ENCODE data around the gene LRIF1.

DNA sequence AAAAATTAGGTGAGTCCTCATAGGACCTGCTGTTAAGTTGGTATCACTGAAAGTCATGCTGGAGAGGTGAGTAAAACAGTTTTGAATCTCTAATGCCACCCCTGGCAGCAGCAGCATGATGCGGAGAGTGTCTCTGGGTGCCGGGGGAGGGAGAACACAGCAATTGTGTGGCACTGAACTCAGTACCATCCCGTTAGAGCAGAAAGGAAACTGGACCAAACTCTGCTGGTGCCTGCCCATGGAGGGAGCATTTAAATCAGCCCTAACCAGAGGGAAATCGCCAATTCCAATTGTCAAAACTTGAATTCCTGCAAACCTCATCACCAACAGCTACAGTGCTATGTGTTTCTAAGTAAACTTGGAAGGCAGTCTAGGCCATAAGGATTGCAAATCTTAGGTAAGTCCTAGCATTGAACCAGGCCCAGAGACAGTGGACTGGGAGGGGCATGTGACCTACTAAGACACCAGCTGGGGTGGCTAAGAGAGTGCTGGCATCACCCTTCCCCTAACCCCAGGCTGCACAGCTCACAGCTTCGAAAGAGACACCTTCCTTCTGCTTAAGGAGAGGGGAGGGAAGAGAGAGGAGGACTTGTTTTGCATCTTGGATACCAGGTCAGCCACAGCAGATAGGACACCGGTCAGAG, 60.8 kb downstream of the LRIF1 start:
- TF ChIP-seq, protein P1, sequence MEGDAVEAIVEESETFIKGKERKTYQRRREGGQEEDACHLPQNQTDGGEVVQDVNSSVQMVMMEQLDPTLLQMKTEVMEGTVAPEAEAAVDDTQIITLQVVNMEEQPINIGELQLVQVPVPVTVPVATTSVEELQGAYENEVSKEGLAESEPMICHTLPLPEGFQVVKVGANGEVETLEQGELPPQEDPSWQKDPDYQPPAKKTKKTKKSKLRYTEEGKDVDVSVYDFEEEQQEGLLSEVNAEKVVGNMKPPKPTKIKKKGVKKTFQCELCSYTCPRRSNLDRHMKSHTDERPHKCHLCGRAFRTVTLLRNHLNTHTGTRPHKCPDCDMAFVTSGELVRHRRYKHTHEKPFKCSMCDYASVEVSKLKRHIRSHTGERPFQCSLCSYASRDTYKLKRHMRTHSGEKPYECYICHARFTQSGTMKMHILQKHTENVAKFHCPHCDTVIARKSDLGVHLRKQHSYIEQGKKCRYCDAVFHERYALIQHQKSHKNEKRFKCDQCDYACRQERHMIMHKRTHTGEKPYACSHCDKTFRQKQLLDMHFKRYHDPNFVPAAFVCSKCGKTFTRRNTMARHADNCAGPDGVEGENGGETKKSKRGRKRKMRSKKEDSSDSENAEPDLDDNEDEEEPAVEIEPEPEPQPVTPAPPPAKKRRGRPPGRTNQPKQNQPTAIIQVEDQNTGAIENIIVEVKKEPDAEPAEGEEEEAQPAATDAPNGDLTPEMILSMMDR (IDR thresholded peaks at IDR 0.05), result no peak
- TF ChIP-seq POLR2AphosphoS5 (IDR thresholded peaks at IDR 0.05) (no peak), POLR2A (IDR thresholded peaks at IDR 0.05) (no peak), EP300 (IDR thresholded peaks at IDR 0.05) (no peak)
